Smooth muscle cell (in vitro differentiated cells): ENCODE data around the gene CENPK. TPM values are rescaled to one million over a fixed set of nuclear protein-coding genes. Genes with fewer than 3 reads are reported as not detected.
A peak's percentile ranks its signal among the peaks of the same experiment; 100 is the strongest.
"Not testable (repeated sequence)": the region's sequence is repeated elsewhere in the genome, so short reads cannot be mapped to it uniquely, and the experiment has no call there.

Source experiments
- DNase-seq: peaks from one replicate; lab custom pipeline; 2025; ENCODE audit not compliant: unreplicated experiment; lab: John Stamatoyannopoulos, UW
- H2AFZ ChIP-seq: fragments of 200-600 bp; sonication (generic); 2 replicates; pipeline ENCODE4 v1.6.0; 2016; ENCODE audit warnings: antibody characterized with exemption, low read depth, mild to moderate bottlenecking
- H3F3A ChIP-seq: fragments of 200-600 bp; sonication (generic); 2 replicates; pipeline ENCODE4 v1.6.0; 2017; ENCODE audit warnings: antibody characterized with exemption, low read depth
- H3K27ac ChIP-seq: fragments of 200-600 bp; sonication (generic); 2 replicates; pipeline ENCODE4 v1.5.1; 2016; ENCODE audit warnings: low read depth, mild to moderate bottlenecking
- H3K27me3 ChIP-seq: fragments of 200-600 bp; sonication (generic); 2 replicates; pipeline ENCODE4 v1.6.1; 2016; ENCODE audit warnings: low read depth, mild to moderate bottlenecking
- H3K36me3 ChIP-seq: fragments of 200-600 bp; sonication (generic); 2 replicates; pipeline ENCODE4 v1.5.1; 2016; ENCODE audit warnings: low read depth
- H3K4me1 ChIP-seq: fragments of 200-600 bp; sonication (generic); 2 replicates; pipeline ENCODE4 v1.5.1; 2016; ENCODE audit warnings: low read depth
- H3K4me2 ChIP-seq: fragments of 200-600 bp; sonication (generic); 2 replicates; pipeline ENCODE4 v1.6.0; 2016; ENCODE audit warnings: mild to moderate bottlenecking
- H3K4me3 ChIP-seq: fragments of 200-600 bp; sonication (generic); 2 replicates; pipeline ENCODE4 v1.5.1; 2016; ENCODE audit warnings: mild to moderate bottlenecking
- H3K79me2 ChIP-seq: fragments of 200-600 bp; sonication (generic); 2 replicates; pipeline ENCODE4 v1.6.0; 2016; ENCODE audit warnings: low read depth, mild to moderate bottlenecking
- H3K9ac ChIP-seq: fragments of 200-600 bp; sonication (generic); 2 replicates; pipeline ENCODE4 v1.6.0; 2016; ENCODE audit warnings: low read depth
- H3K9me3 ChIP-seq: fragments of 200-600 bp; sonication (generic); replicated peaks from 2 replicates; pipeline ENCODE4 v1.5.1; 2016; ENCODE audit warnings: low read depth
- H4K20me1 ChIP-seq: fragments of 200-600 bp; sonication (generic); 2 replicates; pipeline ENCODE4 v1.6.0; 2016; ENCODE audit warnings: low read depth
- WGBS: methylation state at CpG from one replicate; pipeline ENCODE4 v1.1.7; 2016; ENCODE audit warnings: low lambda C conversion rate; 5-methylcytosine and 5-hydroxymethylcytosine counted together
- polyA plus RNA-seq: library from polyadenylated mRNA; unstranded; fragments of >200 nt; fragmentation: Nextera tagmentation; extraction: Ambion mirVana; gene quantifications from 2 replicates; pipeline ENCODE4 v1.2.1, GENCODE V29; 2016
- total RNA-seq: library from RNA; depleted of rRNA; stranded (reverse); fragments of >200 nt; gene quantifications from 2 replicates; pipeline ENCODE4 v1.2.3, GENCODE V29; 2014
- TF ChIP-seq, protein P1 (sequence below): fragments of 200-600 bp; sonication (generic); IDR thresholded peaks from 2 replicates; pipeline ENCODE4 v1.5.1; 2017; ENCODE audit warnings: borderline replicate concordance, mild to moderate bottlenecking, antibody characterized with exemption; ENCODE audit not compliant: insufficient read depth, poor library complexity, severe bottlenecking

CENPK gene
- total and polyA plus RNA-seq, 2 experiments from 2014 or later, result 19.2 to 22.9 TPM

DNA sequence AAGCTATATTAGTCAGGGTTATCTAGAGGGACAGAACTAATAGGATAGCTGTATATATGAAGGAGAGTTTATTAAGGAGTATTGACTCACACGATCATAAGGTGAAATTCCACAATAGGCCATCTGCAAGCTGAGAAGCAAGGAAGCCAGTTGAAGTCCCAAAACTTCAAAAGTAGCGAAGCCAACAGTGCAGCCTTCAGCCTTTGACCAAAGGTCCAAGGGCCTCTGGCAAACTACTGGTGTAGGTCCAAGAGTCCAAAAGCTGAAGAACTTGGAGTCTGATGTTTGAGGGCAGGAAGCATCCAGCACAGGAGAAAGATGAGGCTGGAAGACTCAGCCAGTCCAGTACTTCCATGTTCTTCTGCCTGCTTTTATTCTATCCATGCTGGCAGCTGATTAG lies 76.2 kb downstream of the CENPK start:
- H3K36me3 ChIP-seq, DNase-seq, H3K9ac ChIP-seq, H3K79me2 ChIP-seq, H3F3A ChIP-seq, H4K20me1 ChIP-seq, H3K4me1 ChIP-seq, H3K27me3 ChIP-seq, H3K4me3 ChIP-seq, H3K9me3 ChIP-seq, H3K4me2 ChIP-seq, H2AFZ ChIP-seq, H3K27ac ChIP-seq: not testable (repeated sequence)
- WGBS, result 97% methylated on average over 2 of the region's 2 CpGs

DNA sequence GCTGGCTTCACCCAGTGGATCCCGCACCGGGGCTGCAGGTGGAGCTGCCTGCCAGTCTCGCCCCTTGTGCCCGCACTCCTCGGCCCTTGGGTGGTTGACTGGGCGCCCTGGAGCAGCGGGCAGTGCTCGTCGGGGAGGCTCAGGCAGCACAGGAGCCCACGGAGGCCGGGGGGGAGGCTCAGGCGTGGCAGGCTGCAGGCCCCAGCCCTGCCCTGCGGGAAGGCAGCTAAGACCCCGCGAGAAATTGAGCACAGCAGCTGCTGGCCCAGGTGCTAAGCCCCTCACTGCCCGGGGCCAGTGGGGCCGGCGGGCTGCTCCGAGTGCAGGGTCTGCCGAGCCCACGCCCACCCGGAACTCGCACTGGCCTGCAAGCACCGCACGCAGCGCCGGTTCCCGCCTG lies 77.6 kb downstream of the CENPK start:
- H3F3A ChIP-seq, result peaks cover 9% of the 10 kb centered on the region
- H3K36me3 ChIP-seq, result no peaks in the 10 kb centered on the region
- no peak overlapping the region for H3K9ac ChIP-seq
- H3K4me3 ChIP-seq, result no peak overlapping the region
- H3K27me3 ChIP-seq, result no peaks in the 10 kb centered on the region
- TF ChIP-seq, protein P1, sequence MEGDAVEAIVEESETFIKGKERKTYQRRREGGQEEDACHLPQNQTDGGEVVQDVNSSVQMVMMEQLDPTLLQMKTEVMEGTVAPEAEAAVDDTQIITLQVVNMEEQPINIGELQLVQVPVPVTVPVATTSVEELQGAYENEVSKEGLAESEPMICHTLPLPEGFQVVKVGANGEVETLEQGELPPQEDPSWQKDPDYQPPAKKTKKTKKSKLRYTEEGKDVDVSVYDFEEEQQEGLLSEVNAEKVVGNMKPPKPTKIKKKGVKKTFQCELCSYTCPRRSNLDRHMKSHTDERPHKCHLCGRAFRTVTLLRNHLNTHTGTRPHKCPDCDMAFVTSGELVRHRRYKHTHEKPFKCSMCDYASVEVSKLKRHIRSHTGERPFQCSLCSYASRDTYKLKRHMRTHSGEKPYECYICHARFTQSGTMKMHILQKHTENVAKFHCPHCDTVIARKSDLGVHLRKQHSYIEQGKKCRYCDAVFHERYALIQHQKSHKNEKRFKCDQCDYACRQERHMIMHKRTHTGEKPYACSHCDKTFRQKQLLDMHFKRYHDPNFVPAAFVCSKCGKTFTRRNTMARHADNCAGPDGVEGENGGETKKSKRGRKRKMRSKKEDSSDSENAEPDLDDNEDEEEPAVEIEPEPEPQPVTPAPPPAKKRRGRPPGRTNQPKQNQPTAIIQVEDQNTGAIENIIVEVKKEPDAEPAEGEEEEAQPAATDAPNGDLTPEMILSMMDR, result no peak
- DNase-seq, result no peak
- no peaks in the 10 kb centered on the region for H3K79me2 ChIP-seq
- H4K20me1 ChIP-seq, result no peaks in the 10 kb centered on the region
- no peaks in the 10 kb centered on the region for H3K9me3 ChIP-seq
- no peak overlapping the region for H3K27ac ChIP-seq
- peaks cover 7% of the 10 kb centered on the region for H3K4me1 ChIP-seq
- H2AFZ ChIP-seq, result no peak overlapping the region
- no peak overlapping the region for H3K4me2 ChIP-seq
- WGBS, result 94% methylated on average over 20 of the region's 28 CpGs

DNA sequence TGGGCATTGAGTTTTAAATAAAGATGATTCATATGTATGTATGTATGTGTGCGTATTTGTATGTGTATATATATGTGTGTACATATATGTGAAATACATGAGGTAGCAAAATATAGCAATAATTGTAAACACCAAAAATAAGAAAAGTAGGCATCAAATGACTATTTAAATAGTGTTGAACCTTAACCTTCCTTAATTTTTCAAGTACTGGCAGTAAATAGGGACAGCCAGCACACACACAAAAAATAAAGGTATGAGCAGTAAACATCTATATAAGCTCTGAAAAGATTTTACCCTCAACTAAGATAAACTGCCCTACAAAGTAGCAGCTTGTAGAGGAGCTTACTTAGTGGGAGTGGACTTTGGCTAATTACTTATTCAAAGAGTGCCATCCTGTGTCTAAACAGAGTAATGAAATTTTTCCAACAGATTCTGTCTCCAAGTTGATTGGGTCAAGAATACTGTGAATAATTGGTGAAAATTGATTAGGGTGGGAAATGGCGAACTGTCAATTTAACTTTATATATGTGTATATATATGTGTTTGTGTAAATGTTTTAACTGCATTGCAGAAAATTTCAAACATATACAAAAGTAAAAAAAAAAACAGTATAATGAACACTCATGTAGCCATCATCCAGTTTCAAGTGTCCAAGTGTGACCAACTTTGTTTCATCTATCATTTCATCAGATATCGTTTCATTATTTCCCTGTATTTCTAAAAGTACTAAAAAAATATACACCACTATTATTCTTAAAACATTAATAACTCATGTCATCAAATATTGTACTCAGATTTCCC lies 79.2 kb downstream of the CENPK start:
- H2AFZ ChIP-seq, result peak overlapping the region; percentile 93
- H4K20me1 ChIP-seq, result no peaks in the 10 kb centered on the region
- H3K9me3 ChIP-seq, result no peaks in the 10 kb centered on the region
- H3K4me2 ChIP-seq, result peak overlapping the region; percentile 93
- 26% methylated on average over 3 of the region's 3 CpGs for WGBS
- peaks cover 9% of the 10 kb centered on the region for H3F3A ChIP-seq
- H3K27me3 ChIP-seq, result no peaks in the 10 kb centered on the region
- peak overlapping the region; percentile 92 for H3K27ac ChIP-seq
- H3K36me3 ChIP-seq, result no peaks in the 10 kb centered on the region
- H3K79me2 ChIP-seq, result peaks cover 13% of the 10 kb centered on the region
- H3K9ac ChIP-seq, result peak overlapping the region; percentile 88
- DNase-seq, result no peak
- TF ChIP-seq, protein P1, result peak; percentile 57
- peak overlapping the region; percentile 93 for H3K4me3 ChIP-seq
- H3K4me1 ChIP-seq, result peaks cover 15% of the 10 kb centered on the region

DNA sequence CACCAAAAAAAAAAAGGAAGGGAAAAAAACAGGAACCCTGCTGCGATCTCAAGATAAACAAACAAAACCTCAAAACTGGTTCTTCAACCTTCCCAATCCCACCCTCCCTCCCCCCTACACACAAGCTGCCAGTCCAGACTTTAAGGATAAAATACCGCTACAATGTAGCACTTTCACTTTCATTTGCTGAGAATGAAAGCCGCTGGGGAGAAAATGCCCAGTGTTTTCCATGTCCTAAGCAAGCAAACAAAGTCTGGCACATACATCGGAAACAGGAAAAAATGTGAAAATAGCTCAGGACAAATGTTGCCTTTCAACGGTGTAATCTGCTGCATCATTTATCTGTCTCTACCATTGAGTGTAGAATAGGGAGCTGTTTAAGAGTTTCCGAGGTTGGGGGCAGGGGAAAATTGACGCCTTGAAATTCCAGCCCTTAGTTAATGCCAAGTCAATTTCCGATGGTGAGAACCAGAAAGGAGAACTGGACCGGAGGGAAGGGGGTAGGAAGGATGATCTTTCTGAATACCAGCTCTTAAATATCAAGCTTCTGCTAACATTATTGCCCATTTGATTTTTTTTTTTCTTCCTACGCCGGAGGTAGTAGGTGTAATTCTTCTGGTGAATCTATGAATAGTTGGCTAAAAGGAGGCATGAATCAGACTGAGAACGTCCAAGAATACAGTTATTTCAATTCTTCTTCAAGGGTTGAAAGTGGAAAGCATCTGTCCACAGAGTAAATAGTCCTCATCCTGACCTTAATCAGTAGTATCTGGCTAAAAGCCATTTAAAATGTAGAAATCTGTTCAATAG lies 80.0 kb downstream of the CENPK start:
- Histone ChIP-seq H3K79me2 (peaks cover 21% of the 10 kb centered on the region), H3K36me3 (no peaks in the 10 kb centered on the region), H3K9ac (peak overlapping the region; percentile 88), H3K4me1 (peaks cover 24% of the 10 kb centered on the region), H3K4me2 (peak overlapping the region; percentile 93), H4K20me1 (no peaks in the 10 kb centered on the region), H3K27me3 (no peaks in the 10 kb centered on the region), H3K9me3 (no peaks in the 10 kb centered on the region), H2AFZ (peak overlapping the region; percentile 93), H3K27ac (peak overlapping the region; percentile 92), H3K4me3 (peak overlapping the region; percentile 93), H3F3A (peaks cover 9% of the 10 kb centered on the region)
- DNase-seq, result no peak
- 5% methylated on average over 12 of the region's 12 CpGs for WGBS
- TF ChIP-seq, protein P1, result no peak
